ENCODE measurements around the gene GAL. TPM values are rescaled to one million over a fixed set of nuclear protein-coding genes. Genes with fewer than 3 reads are reported as not detected.

Gene GAL
- total and polyA plus RNA-seq, 2 of the 8 experiments (the other 6 are each of a cell fraction or from before 2014, with no cell fraction given), result 81.8 to 233 TPM

DNA sequence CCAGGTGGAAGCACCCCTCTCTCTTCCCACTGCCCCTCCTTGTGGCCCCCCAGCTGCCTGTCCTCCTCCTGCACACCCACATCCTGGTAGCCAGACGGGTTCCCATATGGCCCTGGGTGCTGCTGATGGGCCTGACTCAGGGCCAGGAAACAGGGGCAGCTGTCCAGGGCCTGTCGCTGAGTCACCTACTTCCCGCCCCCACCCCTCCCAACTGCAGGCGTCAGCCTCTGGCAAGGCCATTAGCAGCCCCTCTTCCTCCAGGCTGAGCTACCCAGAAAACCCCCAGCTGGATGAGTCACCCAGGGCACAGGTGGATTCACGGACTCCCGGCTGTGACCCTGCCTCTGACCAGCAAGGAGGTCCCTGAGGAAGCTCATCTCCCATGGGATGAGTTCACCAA lies 6.9 kb upstream of the GAL start:
- H3K23ac ChIP-seq (ENCODE audit: insufficient read length), result no peak overlapping the region
- H3K4ac ChIP-seq (replicated peaks; ENCODE audit: insufficient read length, low read depth, low read length), result no peak overlapping the region
- peak in 1 of 2 experiments; percentile 53 for DNase-seq (ENCODE audit: low read depth in 1 of 2, low spot score in 2 of 2)
- H3K23me2 ChIP-seq (ENCODE audit: low read depth, low read length), result no peaks in the 10 kb centered on the region
- H3K9ac ChIP-seq (replicated peaks in 1 of 4; ENCODE audit: extremely low read depth in 1 of 4, low read depth in 3 of 4, low read length in 3 of 4), result no peak overlapping the region
- ChIA-PET CTCF (ENCODE audit: partially characterized antibody) (interaction anchor here (0.6 to 1.7 kb wide), 8 partner anchors 9 to 166 kb away, joined by 3 to 6 read pairs (median 3); no protein-coding TSS in a partner anchor), POLR2A (ENCODE audit: partially characterized antibody) (interaction anchor here (0.7 to 3.0 kb wide), 5 partner anchors 8 to 131 kb away, joined by 3 to 13 read pairs (median 4); no protein-coding TSS in a partner anchor)
- no peak for TF ChIP-seq TEAD4 (IDR thresholded peaks at IDR 0.05; ENCODE audit: low read depth, low read length)
- TF ChIP-seq, protein P1, sequence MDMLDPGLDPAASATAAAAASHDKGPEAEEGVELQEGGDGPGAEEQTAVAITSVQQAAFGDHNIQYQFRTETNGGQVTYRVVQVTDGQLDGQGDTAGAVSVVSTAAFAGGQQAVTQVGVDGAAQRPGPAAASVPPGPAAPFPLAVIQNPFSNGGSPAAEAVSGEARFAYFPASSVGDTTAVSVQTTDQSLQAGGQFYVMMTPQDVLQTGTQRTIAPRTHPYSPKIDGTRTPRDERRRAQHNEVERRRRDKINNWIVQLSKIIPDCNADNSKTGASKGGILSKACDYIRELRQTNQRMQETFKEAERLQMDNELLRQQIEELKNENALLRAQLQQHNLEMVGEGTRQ (IDR thresholded peaks at IDR 0.05; ENCODE audit: low read length), result no peak
- TF ChIP-seq JUND (IDR thresholded peaks at IDR 0.05; ENCODE audit: low read length), result peak; percentile 80
- TF ChIP-seq, protein P2, sequence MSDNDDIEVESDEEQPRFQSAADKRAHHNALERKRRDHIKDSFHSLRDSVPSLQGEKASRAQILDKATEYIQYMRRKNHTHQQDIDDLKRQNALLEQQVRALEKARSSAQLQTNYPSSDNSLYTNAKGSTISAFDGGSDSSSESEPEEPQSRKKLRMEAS (IDR thresholded peaks at IDR 0.05), result no peak
- peak; percentile 24; the same call in 1 of the 2 replicates for TF ChIP-seq MAFK (IDR thresholded peaks at IDR 0.05; ENCODE audit: low read depth, low read length)
- no peak for TF ChIP-seq CTBP2 (IDR thresholded peaks at IDR 0.05; ENCODE audit: borderline replicate concordance, insufficient read depth, insufficient read length, low read length)
- TF ChIP-seq HDAC6 (IDR thresholded peaks at IDR 0.05; ENCODE audit: low read depth, low read length), result no peak
- TF ChIP-seq SP4 (IDR thresholded peaks at IDR 0.05; ENCODE audit: low read length), result no peak
- TF ChIP-seq RFX5 (IDR thresholded peaks at IDR 0.05; ENCODE audit: borderline replicate concordance, low read depth, low read length), result no peak
- H4K5ac ChIP-seq (ENCODE audit: insufficient read length, low read depth, low read length), result no peak overlapping the region
- peak overlapping the region; percentile 52; the same call in 1 of the 2 replicates for H2BK5ac ChIP-seq (ENCODE audit: low read depth, low read length)
- H2BK15ac ChIP-seq (ENCODE audit: low read length), result no peak overlapping the region
- H2AK5ac ChIP-seq (ENCODE audit: low read depth, low read length), result no peak overlapping the region
- no peak overlapping the region for H3K4me3 ChIP-seq (ENCODE audit: extremely low read depth in 1 of 4, insufficient read depth in 2 of 4, low read depth in 3 of 4, low read length in 4 of 4)
- H3K56ac ChIP-seq (replicated peaks; ENCODE audit: insufficient read length, low read depth, low read length), result no peak overlapping the region
- H3K79me2 ChIP-seq (ENCODE audit: control insufficient read depth in 1 of 2, insufficient read depth in 2 of 2, low read length in 2 of 2), result no peaks in the 10 kb centered on the region
- FAIRE-seq, result no peak
- H2BK12ac ChIP-seq (ENCODE audit: low read depth, low read length), result peak overlapping the region; percentile 77; the same call in 1 of the 2 replicates
- no peak overlapping the region for H4K91ac ChIP-seq (replicated peaks; ENCODE audit: insufficient read length, low read length)
- H2BK120ac ChIP-seq (replicated peaks; ENCODE audit: low read depth, low read length), result no peak overlapping the region
- H2BK20ac ChIP-seq (ENCODE audit: low read length), result no peak overlapping the region
- no peaks in the 10 kb centered on the region; a peak in 1 of 8 replicates for H3K36me3 ChIP-seq (ENCODE audit: control insufficient read depth in 2 of 4, insufficient read depth in 4 of 4, low read length in 3 of 4)
- no peak overlapping the region for H2AFZ ChIP-seq (ENCODE audit: low read length)
- no peaks in the 10 kb centered on the region for H3K79me1 ChIP-seq (ENCODE audit: low read depth, low read length)
- WGBS, 2 experiments (ENCODE audit: extremely low coverage in 1 of 2, insufficient coverage in 1 of 2, insufficient read length in 1 of 2, insufficient replicate concordance in 2 of 2, low coverage in 1 of 2, low lambda C conversion rate in 2 of 2, missing lambda C conversion rate in 1 of 2), result 75% methylated on average over 3 of the region's 6 CpGs; no CpG with 5 or more reads in 1 of the 2 experiments
- H4K8ac ChIP-seq (ENCODE audit: extremely low read depth, insufficient read depth, low read length), result no peak overlapping the region; the same call in 1 of the 2 replicates
- H3K27me3 ChIP-seq (replicated peaks in 1 of 4; ENCODE audit: control insufficient read depth in 3 of 4, extremely low read depth in 1 of 4, insufficient read depth in 3 of 4, low read length in 3 of 4), result peaks cover 0 to under 1% (median under 1%) of the 10 kb centered on the region in 4 experiments; a peak in 2 of 7 replicates
- H4K20me1 ChIP-seq (replicated peaks in 1 of 2; ENCODE audit: control insufficient read depth in 1 of 2, insufficient read depth in 2 of 2, low read length in 2 of 2), result no peaks in the 10 kb centered on the region
- no peak overlapping the region for H3K14ac ChIP-seq (ENCODE audit: insufficient read length)
- H3K18ac ChIP-seq (ENCODE audit: extremely low read depth, low read length), result no peak overlapping the region
- no peak overlapping the region for H3K27ac ChIP-seq (ENCODE audit: low read depth, low read length)
- no peaks in the 10 kb centered on the region for H3K9me3 ChIP-seq (ENCODE audit: insufficient read depth in 2 of 2, low read depth in 1 of 2, low read length in 1 of 2)
- peaks cover 0 to 6% (median 2%) of the 10 kb centered on the region in 4 experiments; a peak in 4 of 7 replicates for H3K4me1 ChIP-seq (replicated peaks in 1 of 4; ENCODE audit: control insufficient read depth in 3 of 4, insufficient read depth in 4 of 4, low read length in 3 of 4)
- H3K4me2 ChIP-seq (ENCODE audit: insufficient read depth in 1 of 2, low read depth in 2 of 2, low read length in 2 of 2), result no peak overlapping the region; a peak in 1 of 4 replicates
